Mesothelial cell of epicardium (in vitro differentiated cells): Measurements from ENCODE around the gene SDHAF4. TPM values are rescaled to one million over a fixed set of nuclear protein-coding genes. Genes with fewer than 3 reads are reported as not detected.

ENCODE experiments used
- DNase-seq, 2 experiments: peaks; one replicate each; pipeline ENCODE4 v3.0.0; 2021; ENCODE audit warnings: low spot score in 2 of 2; ENCODE audit not compliant: unreplicated experiment in 2 of 2
- H3K27ac Mint-ChIP-seq: 2 replicates; pipeline ENCODE4 v1.8.0; 2021; ENCODE audit warnings: mixed read lengths
- H3K27me3 Mint-ChIP-seq: 2 replicates; pipeline ENCODE4 v1.8.0; 2021; ENCODE audit warnings: low read depth, mixed read lengths
- H3K36me3 Mint-ChIP-seq: 2 replicates; pipeline ENCODE4 v1.8.0; 2021; ENCODE audit warnings: mixed read lengths
- H3K4me1 Mint-ChIP-seq: 2 replicates; pipeline ENCODE4 v1.8.0; 2021; ENCODE audit warnings: mixed read lengths
- H3K4me3 Mint-ChIP-seq: 2 replicates; pipeline ENCODE4 v1.8.0; 2021; ENCODE audit warnings: mild to moderate bottlenecking, moderate library complexity, mixed read lengths
- H3K9me3 Mint-ChIP-seq: 2 replicates; pipeline ENCODE4 v1.8.0; 2021; ENCODE audit warnings: mixed read lengths
- total RNA-seq: library from RNA; stranded (reverse); gene quantifications from 3 replicates; pipeline ENCODE4 v1.2.1, GENCODE V29; 2021
- TF ChIP-seq, protein P1 (sequence below): fragments of 200-600 bp; sonication (generic); IDR thresholded peaks from one replicate; pipeline ENCODE4 v1.5.0; 2021; ENCODE audit warnings: antibody characterized with exemption; ENCODE audit not compliant: unreplicated experiment

SDHAF4 gene
- total RNA-seq, 1 donor from 2014 or later = 16.6 TPM

DNA sequence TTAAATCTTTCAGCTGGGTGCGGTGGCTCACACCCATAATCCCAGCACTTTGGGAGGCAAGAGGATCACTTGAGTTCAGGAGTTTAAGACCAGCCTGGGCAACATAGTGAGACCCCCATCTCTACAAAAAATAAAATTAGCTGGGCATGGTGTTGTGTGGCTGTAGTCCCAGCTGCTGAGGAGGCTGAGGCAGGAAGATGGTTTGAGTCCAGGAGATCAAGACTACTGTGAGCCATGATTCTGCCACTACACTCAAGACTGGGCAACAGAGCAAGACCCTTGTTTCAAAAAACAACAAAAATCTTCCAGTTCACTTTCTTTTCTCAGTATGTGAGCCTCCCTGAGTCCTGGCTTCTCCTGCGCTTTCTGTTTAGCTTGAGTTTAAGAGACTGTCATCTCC lies 7.9 kb downstream of the SDHAF4 start:
- peaks cover 10% of the 10 kb centered on the region for H3K9me3 Mint-ChIP-seq
- peaks cover 11% of the 10 kb centered on the region for H3K4me1 Mint-ChIP-seq
- H3K4me3 Mint-ChIP-seq = no peak overlapping the region
- no peaks in the 10 kb centered on the region for H3K27me3 Mint-ChIP-seq
- TF ChIP-seq, protein P1, sequence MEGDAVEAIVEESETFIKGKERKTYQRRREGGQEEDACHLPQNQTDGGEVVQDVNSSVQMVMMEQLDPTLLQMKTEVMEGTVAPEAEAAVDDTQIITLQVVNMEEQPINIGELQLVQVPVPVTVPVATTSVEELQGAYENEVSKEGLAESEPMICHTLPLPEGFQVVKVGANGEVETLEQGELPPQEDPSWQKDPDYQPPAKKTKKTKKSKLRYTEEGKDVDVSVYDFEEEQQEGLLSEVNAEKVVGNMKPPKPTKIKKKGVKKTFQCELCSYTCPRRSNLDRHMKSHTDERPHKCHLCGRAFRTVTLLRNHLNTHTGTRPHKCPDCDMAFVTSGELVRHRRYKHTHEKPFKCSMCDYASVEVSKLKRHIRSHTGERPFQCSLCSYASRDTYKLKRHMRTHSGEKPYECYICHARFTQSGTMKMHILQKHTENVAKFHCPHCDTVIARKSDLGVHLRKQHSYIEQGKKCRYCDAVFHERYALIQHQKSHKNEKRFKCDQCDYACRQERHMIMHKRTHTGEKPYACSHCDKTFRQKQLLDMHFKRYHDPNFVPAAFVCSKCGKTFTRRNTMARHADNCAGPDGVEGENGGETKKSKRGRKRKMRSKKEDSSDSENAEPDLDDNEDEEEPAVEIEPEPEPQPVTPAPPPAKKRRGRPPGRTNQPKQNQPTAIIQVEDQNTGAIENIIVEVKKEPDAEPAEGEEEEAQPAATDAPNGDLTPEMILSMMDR = no peak
- DNase-seq = no peak
- peaks cover 23% of the 10 kb centered on the region for H3K36me3 Mint-ChIP-seq
- H3K27ac Mint-ChIP-seq = no peak overlapping the region

DNA sequence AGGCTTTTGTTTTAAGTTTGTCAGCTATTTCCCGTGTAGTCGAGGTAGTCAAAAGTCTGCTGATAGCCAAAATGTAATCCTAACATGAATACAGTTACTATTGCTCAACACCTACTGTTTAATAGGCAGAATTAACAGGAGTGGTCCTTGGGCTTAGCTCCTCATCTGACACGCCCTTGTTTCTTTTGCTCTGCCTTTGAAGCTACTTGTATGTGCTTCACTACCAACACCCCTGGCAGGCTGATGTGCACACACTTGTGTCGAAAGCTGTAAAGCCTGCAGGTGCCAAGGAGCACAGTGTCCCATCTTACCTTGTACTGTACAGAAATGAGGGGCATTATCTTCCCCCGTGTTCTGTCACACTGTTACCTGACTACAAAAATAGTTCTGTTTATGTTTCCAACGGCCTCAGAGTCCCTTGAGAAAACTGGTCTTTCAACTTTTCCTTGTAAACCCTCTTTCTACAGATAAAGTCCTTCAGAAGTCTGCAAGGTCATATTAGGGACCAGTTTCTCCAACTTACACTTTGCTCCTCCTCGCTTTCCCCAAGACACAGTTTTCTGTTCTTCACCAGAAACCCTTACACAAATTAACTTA lies 9.3 kb downstream of the SDHAF4 start:
- TF ChIP-seq, protein P1 = no peak
- peaks cover under 1% of the 10 kb centered on the region for H3K9me3 Mint-ChIP-seq
- DNase-seq = no peak
- H3K4me3 Mint-ChIP-seq = no peak overlapping the region
- H3K27me3 Mint-ChIP-seq = no peaks in the 10 kb centered on the region
- H3K4me1 Mint-ChIP-seq = peaks cover 11% of the 10 kb centered on the region
- peaks cover 20% of the 10 kb centered on the region for H3K36me3 Mint-ChIP-seq
- peak overlapping the region; percentile 32 for H3K27ac Mint-ChIP-seq

DNA sequence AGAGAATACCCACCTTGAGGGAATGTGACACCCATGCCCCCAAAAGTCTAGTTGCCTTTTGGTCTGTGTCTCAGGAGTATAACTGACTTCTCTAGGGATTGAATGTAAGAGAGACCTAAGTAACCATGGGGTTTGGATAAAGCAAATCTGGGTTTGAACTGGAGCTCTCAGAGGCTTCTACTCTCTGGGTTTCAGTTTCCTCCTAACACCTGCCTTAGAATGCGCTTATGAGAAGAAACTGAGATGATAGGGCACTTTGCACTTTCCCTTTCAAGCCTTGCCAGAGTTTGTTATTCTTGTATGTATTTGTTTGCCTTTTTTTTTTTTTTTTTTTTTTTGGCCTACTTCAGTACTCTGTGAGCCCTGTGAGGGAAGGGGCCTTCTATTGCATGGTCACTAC lies 19.4 kb downstream of the SDHAF4 start:
- no peak for DNase-seq
- H3K9me3 Mint-ChIP-seq = no peaks in the 10 kb centered on the region
- TF ChIP-seq, protein P1 = no peak
- no peaks in the 10 kb centered on the region for H3K4me1 Mint-ChIP-seq
- H3K27me3 Mint-ChIP-seq = no peaks in the 10 kb centered on the region
- no peak overlapping the region for H3K4me3 Mint-ChIP-seq
- H3K36me3 Mint-ChIP-seq = peaks cover 43% of the 10 kb centered on the region
- no peak overlapping the region for H3K27ac Mint-ChIP-seq

DNA sequence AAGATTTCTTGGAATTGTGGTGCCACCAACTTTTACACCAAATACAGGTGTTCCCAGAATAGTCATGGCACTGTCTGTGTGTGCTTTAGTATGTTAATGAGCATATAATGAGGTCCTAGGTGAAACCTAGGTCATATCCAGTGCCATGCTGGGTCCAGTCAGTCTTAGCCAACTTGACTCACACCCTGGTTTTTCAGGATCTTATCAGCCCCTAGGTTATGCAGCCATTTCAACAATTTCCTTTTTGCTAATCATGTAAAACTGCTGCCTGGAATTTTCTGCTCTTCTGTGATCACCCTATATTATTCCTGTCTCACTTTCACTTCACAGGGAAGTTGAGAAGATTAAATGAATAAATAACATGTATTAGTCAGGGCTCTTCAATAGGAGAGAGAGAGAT lies 23.7 kb downstream of the SDHAF4 start:
- Mint-ChIP-seq H3K36me3 (peaks cover 34% of the 10 kb centered on the region), H3K27me3 (no peaks in the 10 kb centered on the region), H3K27ac (no peak overlapping the region), H3K4me1 (peaks cover 6% of the 10 kb centered on the region), H3K9me3 (peaks cover 6% of the 10 kb centered on the region), H3K4me3 (no peak overlapping the region)
- no peak for DNase-seq
- TF ChIP-seq, protein P1 = no peak

DNA sequence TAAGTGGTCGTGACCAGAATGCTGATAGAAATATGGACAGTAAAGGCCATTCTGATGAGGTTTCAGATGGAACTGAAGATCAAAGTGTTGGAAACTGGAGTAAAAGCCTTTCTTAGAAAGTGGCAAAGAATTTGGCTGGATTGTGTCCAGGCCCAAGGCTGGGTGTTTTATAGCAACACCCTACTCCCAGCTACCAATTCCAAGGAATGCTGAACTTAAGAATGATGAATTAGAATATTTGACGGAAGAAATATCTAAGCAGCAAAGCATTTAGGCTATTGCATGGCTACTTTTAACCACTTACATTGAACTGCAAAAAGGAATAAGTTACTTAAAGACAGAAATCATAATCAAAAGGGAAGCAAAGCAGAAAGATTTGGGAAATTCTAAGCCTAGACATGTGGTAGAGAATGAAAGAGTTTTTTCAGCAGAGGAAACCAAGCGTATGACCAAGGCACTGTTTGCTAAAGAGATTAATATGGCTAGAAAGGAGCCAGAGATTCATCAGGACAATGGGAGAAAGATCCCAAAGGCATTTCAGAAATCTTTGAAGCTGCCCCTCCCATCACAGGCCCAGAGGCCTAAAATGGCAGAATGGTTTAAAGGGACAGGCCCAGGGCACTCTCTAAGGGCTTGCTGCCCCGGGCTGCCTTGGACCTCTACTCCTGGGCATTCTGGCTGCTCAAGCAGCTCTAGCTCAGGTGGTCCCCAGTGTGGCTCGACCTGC lies 25.8 kb downstream of the SDHAF4 start:
- TF ChIP-seq, protein P1 = no peak
- peaks cover 26% of the 10 kb centered on the region for H3K36me3 Mint-ChIP-seq
- H3K27me3 Mint-ChIP-seq = no peaks in the 10 kb centered on the region
- H3K4me1 Mint-ChIP-seq = peaks cover 6% of the 10 kb centered on the region
- peak overlapping the region; percentile 5 for H3K27ac Mint-ChIP-seq
- H3K9me3 Mint-ChIP-seq = peaks cover 6% of the 10 kb centered on the region
- no peak for DNase-seq
- no peak overlapping the region for H3K4me3 Mint-ChIP-seq
